DMS 273 (cell line): ENCODE results near the gene RPS15.
"Not testable (repeated sequence)": the region's sequence is repeated elsewhere in the genome, so short reads cannot be mapped to it uniquely, and the experiment has no call there.

Experiments
- DNase-seq: peaks from one replicate; lab custom pipeline; 2025; ENCODE audit not compliant: unreplicated experiment; lab: John Stamatoyannopoulos, UW

Gene RPS15

GRCh38 chr19:1433119-1434039, 4.8 kb upstream of the RPS15 start:
- no peak for DNase-seq

GRCh38 chr19:1434040-1434366, 4.2 kb upstream of the RPS15 start:
- DNase-seq = no peak

GRCh38 chr19:1434577-1435060, 3.6 kb upstream of the RPS15 start:
- DNase-seq = no peak

- DNase-seq = no peak
Observed at GRCh38 chr19:1435378-1435989, 2.7 kb upstream of the RPS15 start.

GRCh38 chr19:1437609-1438008, 587 bp upstream of the RPS15 start:
- no peak for DNase-seq

- DNase-seq = peak; percentile 52
Observed at GRCh38 chr19:1438933-1439354, 748 bp downstream of the RPS15 start.

GRCh38 chr19:1439525-1440417, 1.6 kb downstream of the RPS15 start:
- DNase-seq = not testable (repeated sequence)

GRCh38 chr19:1440418-1440801, 2.2 kb downstream of the RPS15 start:
- no peak for DNase-seq

- DNase-seq = no peak
Observed at GRCh38 chr19:1441022-1441426, 2.8 kb downstream of the RPS15 start.

- DNase-seq = no peak
Observed at GRCh38 chr19:1441677-1442438, 3.7 kb downstream of the RPS15 start.

GRCh38 chr19:1445185-1445931, 7.2 kb downstream of the RPS15 start:
- peak; percentile 89 for DNase-seq

GRCh38 chr19:1445932-1446712, 7.9 kb downstream of the RPS15 start:
- DNase-seq = peak; percentile 87

GRCh38 chr19:1446713-1447481, 8.7 kb downstream of the RPS15 start:
- peak; percentile 66 for DNase-seq

GRCh38 chr19:1447504-1447903, 9.3 kb downstream of the RPS15 start:
- no peak for DNase-seq

- DNase-seq = no peak
Observed at GRCh38 chr19:1447944-1448343, 9.7 kb downstream of the RPS15 start.

- peak; percentile 90 for DNase-seq
Observed at GRCh38 chr19:1449467-1450442, 11.6 kb downstream of the RPS15 start, which contains the start of gene APC2. TSS of gene APC2 (plus strand) at chr19:1450121. CDS start at chr19:1453002, 2,881 bp downstream.
